Adrenal gland (tissue), 12 donors: Measurements from ENCODE around the gene TRIM8. TPM values are rescaled to one million over a fixed set of nuclear protein-coding genes. Genes with fewer than 3 reads are reported as not detected.

Experiments
- DNase-seq, 7 donors: peaks; one replicate each; pipeline ENCODE4 v3.0.0-alpha.2; 2019 to 2020
- H3K27ac ChIP-seq, 5 donors: fragments of 200-600 bp; sonication (generic) in 4 of 5; 1 replicate in 3 of 5; 2 replicates in 2 of 5; pipeline versions ENCODE4 v1.5.1 to v1.8.0; 2016 to 2020; ENCODE audit warnings: mild to moderate bottlenecking in 1 of 5
- H3K27me3 ChIP-seq: fragments of 200-600 bp; 2 replicates; pipeline ENCODE4 v1.8.0; 2021
- H3K36me3 ChIP-seq, 2 donors: fragments of 200-600 bp; replicated peaks in 1 of 2; 1 replicate in 1 of 2; 2 replicates in 1 of 2; pipeline versions ENCODE4 v1.5.1 to v1.8.0; 2018 to 2022
- H3K4me1 ChIP-seq, 2 donors: fragments of 200-600 bp; replicated peaks in 1 of 2; 1 replicate in 1 of 2; 2 replicates in 1 of 2; pipeline versions ENCODE4 v1.5.1 to v1.8.0; 2018 to 2021
- H3K4me3 ChIP-seq, 4 donors: fragments of 200-600 bp; sonication (generic) in 3 of 4; one replicate each; pipeline ENCODE4 v1.5.1; 2016 to 2018
- H3K9me3 ChIP-seq, 3 donors: fragments of 200-600 bp; sonication (generic) in 1 of 3; replicated peaks in 1 of 3; 1 replicate in 2 of 3; 2 replicates in 1 of 3; pipeline versions ENCODE4 v1.5.1 to v1.8.0; 2016 to 2021
- CTCF ChIP-seq, 6 experiments: fragments of 450-650 bp in 4 of 6; fragments of 200-600 bp in 2 of 6; sonication (generic) in 1 of 6; IDR thresholded peaks; 1 replicate in 5 of 6; 2 replicates in 1 of 6; pipeline versions ENCODE4 v1.5.1 to v1.8.0; 2016 to 2021; ENCODE audit warnings: antibody characterized with exemption in 6 of 6, mild to moderate bottlenecking in 2 of 6, moderate library complexity in 1 of 6
- POLR2A ChIP-seq, 2 donors: fragments of 450-650 bp; IDR thresholded peaks; one replicate each; pipeline ENCODE4 v1.6.1; 2017; ENCODE audit warnings: antibody characterized with exemption in 2 of 2, mild to moderate bottlenecking in 2 of 2, moderate library complexity in 1 of 2
- WGBS, 4 donors: extraction: QIAGEN DNeasy Blood & Tissue Kit in 2 of 4; methylation state at CpG; one replicate each; pipeline versions ENCODE4 v1.1.5 to v1.1.7; 2013 to 2017; 5-methylcytosine and 5-hydroxymethylcytosine counted together
- intact Hi-C, 2 donors: fragments of 100-400 bp; cut with DNase I; formaldehyde crosslinking; loops; one replicate each; pipeline versions ENCODE4 v1.14.1 to v1.15.0; 2022 to 2023
- polyA plus RNA-seq, 3 donors: library from polyadenylated mRNA; stranded (reverse); fragments of 200-250 nt in 2 of 3; fragments of 350-450 nt in 1 of 3; fragmentation: Illumina TruSeq in 1 of 3; extraction: RNeasy Lipid Tissue Mini Kit (QIAGEN cat#74804) in 1 of 3; gene quantifications; one replicate each; pipeline ENCODE4 v1.2.3, GENCODE V29; 2013 to 2014
- total RNA-seq, 9 donors: library from RNA; depleted of rRNA in 4 of 9; stranded (reverse); fragments of >200 nt in 4 of 9; fragments of 120-200 nt in 1 of 9; fragmentation: NEBNext Ultra II Directional in 1 of 9; extraction: Animal tissue kit (Norgen Biotek cat#: 25700) in 1 of 9; gene quantifications; one replicate each; pipeline versions ENCODE4 v1.1.0 to v1.2.4, GENCODE V29; 2013 to 2023
- donor health status: healthy with polysubstance abuse.
- donor health status: Bipolar disorder and iron deficiency.
- donor health status: DM: yes; HTN: yes; CAD: no.
- donor health status: DM: no; HTN: no; CAD: no.
- donor health status: DM: no; HTN: no; CAD: no.
- donor health status: DM: yes; HTN: yes; CAD: no.

Gene TRIM8
- total and polyA plus RNA-seq, 12 donors: 21.6 to 175 (median 116) TPM

- Histone ChIP-seq H3K27ac (peak overlapping the region in 2 of 5 donors; percentile 17 to 55), H3K9me3 (no peaks in the 10 kb centered on the region), H3K36me3 (peaks cover 0 to 17% of the 10 kb centered on the region in 2 donors), H3K27me3 (no peaks in the 10 kb centered on the region), H3K4me3 (no peak overlapping the region), H3K4me1 (peaks cover 10 to 28% of the 10 kb centered on the region in 2 donors)
- intact Hi-C loops: no loop called here
- WGBS, 4 donors: 70 to 83% (median 79%) methylated on average over 7 to 13 of the region's 13 CpGs
- TF ChIP-seq CTCF (IDR thresholded peaks at IDR 0.05) (no peak), POLR2A (IDR thresholded peaks at IDR 0.05) (no peak)
- DNase-seq: no peak
Measured at GRCh38 chr10:102621443-102622325, 22.6 kb upstream of the TRIM8 start.

- Histone ChIP-seq H3K4me1 (peaks cover 24 to 52% of the 10 kb centered on the region in 2 donors), H3K27me3 (no peaks in the 10 kb centered on the region), H3K36me3 (no peaks in the 10 kb centered on the region), H3K9me3 (no peaks in the 10 kb centered on the region), H3K27ac (peak overlapping the region in 1 of 5 donors; percentile 78), H3K4me3 (no peak overlapping the region)
- no peak for TF ChIP-seq CTCF (IDR thresholded peaks at IDR 0.05)
- TF ChIP-seq POLR2A (IDR thresholded peaks at IDR 0.05): no peak
- intact Hi-C loops: no loop called here
- DNase-seq: peak in 1 of 7 donors; percentile 9
- 72 to 93% (median 87%) methylated on average over 3 of the region's 3 CpGs for WGBS, 4 donors
Measured at GRCh38 chr10:102624094-102624493, 20.2 kb upstream of the TRIM8 start.

GRCh38 chr10:102624751-102625645 lies 19.3 kb upstream of the TRIM8 start:
- Histone ChIP-seq H3K4me1 (peaks cover 20 to 55% of the 10 kb centered on the region in 2 donors), H3K36me3 (no peaks in the 10 kb centered on the region), H3K27me3 (no peaks in the 10 kb centered on the region), H3K4me3 (no peak overlapping the region), H3K27ac (peak overlapping the region in 2 of 5 donors; percentile 57 to 78), H3K9me3 (no peaks in the 10 kb centered on the region)
- intact Hi-C loops: no loop called here
- DNase-seq: no peak
- TF ChIP-seq CTCF (IDR thresholded peaks at IDR 0.05): no peak
- no peak for TF ChIP-seq POLR2A (IDR thresholded peaks at IDR 0.05)
- WGBS, 4 donors: 71 to 80% (median 79%) methylated on average over 12 of the region's 12 CpGs
